ENCODE data around the gene CDCP2. TPM values are rescaled to one million over a fixed set of nuclear protein-coding genes. Genes with fewer than 3 reads are reported as not detected.
"Not testable (repeated sequence)": the region's sequence is repeated elsewhere in the genome, so short reads cannot be mapped to it uniquely, and the experiment has no call there.

CDCP2 gene
- total RNA-seq, 4 donors from 2014 or later, result not detected

DNA sequence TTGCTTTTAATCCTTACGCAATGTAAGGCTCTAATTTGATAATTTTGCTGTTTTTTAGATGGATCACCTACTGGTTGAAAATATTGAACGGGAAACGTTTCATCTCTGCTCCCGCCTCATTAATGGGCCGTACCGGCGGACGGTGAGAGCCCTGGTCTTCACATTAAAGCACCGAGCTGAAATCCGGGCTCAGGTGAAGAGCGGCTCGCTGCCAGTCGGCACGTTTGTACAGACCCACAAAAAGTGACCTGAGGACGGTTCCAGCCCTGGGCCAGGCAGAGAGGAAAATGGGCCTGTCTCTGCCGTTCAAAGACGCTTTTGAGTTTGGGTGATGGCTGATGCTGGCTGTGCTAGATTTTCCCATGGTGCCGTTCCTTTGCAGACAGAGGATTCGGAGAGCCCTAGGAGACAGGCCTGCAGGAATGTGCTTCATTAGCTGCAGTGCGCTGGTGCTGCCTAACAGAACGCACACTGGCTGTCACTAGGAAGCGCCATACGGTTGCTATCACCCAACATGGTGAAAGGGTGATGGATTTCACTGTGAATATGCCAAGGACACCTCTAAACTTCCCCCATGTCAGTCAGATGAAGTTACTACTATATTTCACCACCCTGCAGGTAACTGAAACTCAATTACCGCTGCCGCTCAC, 56.4 kb downstream of the CDCP2 start:
- Histone ChIP-seq H3K27me3 (no peaks in the 10 kb centered on the region), H3K4me3 (no peak overlapping the region), H3K36me3 (peaks cover 5% of the 10 kb centered on the region), H3K9me3 (no peaks in the 10 kb centered on the region), H3K4me1 (no peaks in the 10 kb centered on the region), H3K27ac (no peak overlapping the region)
- no peak for DNase-seq (ENCODE audit: low spot score in 2 of 2)
- WGBS, result 86% methylated on average over 23 of the region's 25 CpGs
- TF ChIP-seq POLR2A (IDR thresholded peaks at IDR 0.05), result no peak
- no peak for TF ChIP-seq EP300 (IDR thresholded peaks at IDR 0.05)
- TF ChIP-seq, protein P1, sequence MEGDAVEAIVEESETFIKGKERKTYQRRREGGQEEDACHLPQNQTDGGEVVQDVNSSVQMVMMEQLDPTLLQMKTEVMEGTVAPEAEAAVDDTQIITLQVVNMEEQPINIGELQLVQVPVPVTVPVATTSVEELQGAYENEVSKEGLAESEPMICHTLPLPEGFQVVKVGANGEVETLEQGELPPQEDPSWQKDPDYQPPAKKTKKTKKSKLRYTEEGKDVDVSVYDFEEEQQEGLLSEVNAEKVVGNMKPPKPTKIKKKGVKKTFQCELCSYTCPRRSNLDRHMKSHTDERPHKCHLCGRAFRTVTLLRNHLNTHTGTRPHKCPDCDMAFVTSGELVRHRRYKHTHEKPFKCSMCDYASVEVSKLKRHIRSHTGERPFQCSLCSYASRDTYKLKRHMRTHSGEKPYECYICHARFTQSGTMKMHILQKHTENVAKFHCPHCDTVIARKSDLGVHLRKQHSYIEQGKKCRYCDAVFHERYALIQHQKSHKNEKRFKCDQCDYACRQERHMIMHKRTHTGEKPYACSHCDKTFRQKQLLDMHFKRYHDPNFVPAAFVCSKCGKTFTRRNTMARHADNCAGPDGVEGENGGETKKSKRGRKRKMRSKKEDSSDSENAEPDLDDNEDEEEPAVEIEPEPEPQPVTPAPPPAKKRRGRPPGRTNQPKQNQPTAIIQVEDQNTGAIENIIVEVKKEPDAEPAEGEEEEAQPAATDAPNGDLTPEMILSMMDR (IDR thresholded peaks at IDR 0.05), result no peak
- no peak for TF ChIP-seq POLR2AphosphoS5 (IDR thresholded peaks at IDR 0.05)

DNA sequence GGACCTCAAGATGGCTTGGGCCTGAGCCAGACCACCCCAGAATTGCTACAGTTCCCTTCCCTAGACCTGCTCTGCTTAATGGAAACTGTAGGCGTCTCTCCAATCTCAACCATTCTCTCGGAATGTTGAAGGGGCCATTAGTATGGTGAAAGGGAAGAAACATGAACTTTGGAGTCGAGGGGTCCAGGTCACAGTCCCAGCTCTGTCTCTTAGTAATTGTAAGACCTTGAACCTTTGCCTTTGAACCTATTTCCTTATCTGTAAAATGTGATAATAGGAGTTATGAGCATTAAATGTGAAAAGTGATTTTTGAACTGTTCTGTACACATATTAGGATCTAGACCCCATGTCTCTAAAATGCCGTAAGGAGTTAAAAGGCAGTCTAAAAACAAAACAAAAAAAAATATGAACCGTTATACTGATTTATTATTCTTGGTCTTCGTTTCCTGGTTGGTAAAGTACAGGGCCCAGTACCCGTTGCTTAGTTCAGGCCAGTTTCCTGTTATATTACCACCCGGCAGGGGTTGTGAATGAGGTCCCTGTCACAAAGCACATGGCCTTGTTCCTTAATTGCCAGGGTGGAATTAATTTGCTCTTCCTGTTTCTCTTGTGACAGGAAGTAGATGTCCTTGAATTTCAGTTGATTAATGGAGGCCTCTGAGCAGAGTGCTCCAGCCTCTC, 57.1 kb downstream of the CDCP2 start:
- Histone ChIP-seq H3K4me3 (no peak overlapping the region), H3K4me1 (no peaks in the 10 kb centered on the region), H3K9me3 (no peaks in the 10 kb centered on the region), H3K27ac (no peak overlapping the region), H3K36me3 (peaks cover 5% of the 10 kb centered on the region), H3K27me3 (no peaks in the 10 kb centered on the region)
- no peak for TF ChIP-seq EP300 (IDR thresholded peaks at IDR 0.05)
- WGBS, result 66% methylated on average over 8 of the region's 8 CpGs
- no peak for DNase-seq (ENCODE audit: low spot score in 2 of 2)

DNA sequence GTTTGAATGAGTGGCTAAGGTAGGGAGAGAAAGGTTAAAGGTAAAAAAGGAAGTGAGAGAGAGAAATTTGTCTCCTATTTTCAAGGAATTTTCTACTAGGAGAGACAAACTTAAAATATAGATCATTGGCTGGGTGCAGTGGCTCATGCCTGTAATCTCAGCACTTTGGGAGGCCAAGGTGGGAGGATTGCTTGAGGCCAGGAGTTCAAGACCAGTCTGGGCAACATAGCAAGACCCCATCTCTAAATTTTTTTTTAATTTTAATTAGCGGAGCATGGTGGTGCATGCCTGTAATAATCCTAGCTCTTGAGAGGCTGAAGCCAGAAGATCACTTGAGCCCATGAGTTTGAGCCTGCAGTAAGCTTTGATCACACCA, 58.1 kb downstream of the CDCP2 start:
- not testable (repeated sequence) for DNase-seq (ENCODE audit: low spot score in 2 of 2); H3K4me1 ChIP-seq; H3K36me3 ChIP-seq; H3K4me3 ChIP-seq; H3K27ac ChIP-seq; H3K27me3 ChIP-seq; H3K9me3 ChIP-seq
- WGBS, result 47% methylated on average over 1 of the region's 1 CpG

DNA sequence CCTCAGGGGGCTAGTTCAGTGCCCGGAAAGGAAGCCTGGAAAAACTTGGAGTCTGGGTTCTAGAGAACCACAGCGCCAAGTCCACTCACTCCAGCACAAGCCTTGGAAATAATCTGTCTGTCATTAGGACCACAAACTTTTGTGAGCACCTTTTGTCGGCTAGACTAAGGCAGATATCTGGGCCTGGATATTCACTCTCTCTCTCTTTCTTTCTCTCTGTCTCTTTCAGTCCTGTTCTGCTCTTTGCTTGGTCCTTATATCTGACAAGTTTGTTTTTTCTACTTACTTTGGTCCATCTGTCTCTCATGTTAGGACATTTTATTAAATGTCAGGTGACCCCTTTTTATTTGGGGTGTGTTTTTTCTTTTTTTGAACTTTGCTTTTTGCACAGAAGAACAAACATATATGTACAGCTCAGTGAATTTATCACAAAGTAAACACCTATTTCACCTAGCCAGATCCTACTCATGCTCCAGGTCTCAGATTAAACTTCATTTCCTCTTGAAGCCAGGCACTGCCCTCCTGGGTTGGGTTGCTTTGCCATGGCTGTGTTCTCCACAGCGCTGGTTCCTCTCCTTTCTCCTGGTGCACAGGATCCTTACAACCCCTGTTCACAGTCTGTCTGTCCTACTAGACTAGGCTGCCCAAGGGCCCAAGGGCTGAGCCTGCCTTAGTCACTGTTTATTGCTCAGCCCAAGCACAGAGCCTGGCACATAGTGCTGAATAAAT, 58.6 kb downstream of the CDCP2 start:
- H3K4me1 ChIP-seq, result no peaks in the 10 kb centered on the region
- TF ChIP-seq, protein P1 (IDR thresholded peaks at IDR 0.05), result no peak
- no peak for TF ChIP-seq EP300 (IDR thresholded peaks at IDR 0.05)
- TF ChIP-seq POLR2A (IDR thresholded peaks at IDR 0.05), result no peak
- TF ChIP-seq POLR2AphosphoS5 (IDR thresholded peaks at IDR 0.05), result no peak
- no peak overlapping the region for H3K27ac ChIP-seq
- H3K9me3 ChIP-seq, result no peaks in the 10 kb centered on the region
- no peak for DNase-seq (ENCODE audit: low spot score in 2 of 2)
- H3K36me3 ChIP-seq, result peaks cover 5% of the 10 kb centered on the region
- WGBS, result 87% methylated on average over 4 of the region's 4 CpGs
- no peak overlapping the region for H3K4me3 ChIP-seq
- no peaks in the 10 kb centered on the region for H3K27me3 ChIP-seq

DNA sequence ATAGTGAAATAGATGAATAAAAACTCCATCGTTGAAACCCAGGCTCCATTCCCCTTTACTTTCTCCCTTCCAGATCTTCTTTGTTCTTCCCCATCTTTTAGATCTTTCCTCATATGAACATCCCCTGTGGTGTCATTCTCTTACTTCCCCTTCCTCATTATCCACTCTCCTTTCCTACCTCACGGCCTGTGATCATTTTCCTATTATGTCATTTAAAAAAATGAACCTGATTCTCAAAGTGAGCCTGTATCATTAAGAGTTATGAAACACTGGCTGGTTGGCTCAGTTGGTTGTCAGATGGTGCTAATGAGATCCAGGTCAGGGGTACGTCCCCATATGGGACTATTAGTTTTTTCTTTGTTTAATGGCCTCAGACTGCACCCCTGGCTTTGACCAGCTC, 61.1 kb downstream of the CDCP2 start:
- Histone ChIP-seq H3K4me3 (no peak overlapping the region), H3K27ac (no peak overlapping the region), H3K4me1 (no peaks in the 10 kb centered on the region), H3K27me3 (no peaks in the 10 kb centered on the region), H3K36me3 (peaks cover 2% of the 10 kb centered on the region), H3K9me3 (no peaks in the 10 kb centered on the region)
- WGBS, result 85% methylated on average over 3 of the region's 3 CpGs
- no peak for DNase-seq (ENCODE audit: low spot score in 2 of 2)
- TF ChIP-seq POLR2AphosphoS5 (IDR thresholded peaks at IDR 0.05) (no peak), EP300 (IDR thresholded peaks at IDR 0.05) (no peak), POLR2A (IDR thresholded peaks at IDR 0.05) (no peak)
- TF ChIP-seq, protein P1 (IDR thresholded peaks at IDR 0.05), result no peak

DNA sequence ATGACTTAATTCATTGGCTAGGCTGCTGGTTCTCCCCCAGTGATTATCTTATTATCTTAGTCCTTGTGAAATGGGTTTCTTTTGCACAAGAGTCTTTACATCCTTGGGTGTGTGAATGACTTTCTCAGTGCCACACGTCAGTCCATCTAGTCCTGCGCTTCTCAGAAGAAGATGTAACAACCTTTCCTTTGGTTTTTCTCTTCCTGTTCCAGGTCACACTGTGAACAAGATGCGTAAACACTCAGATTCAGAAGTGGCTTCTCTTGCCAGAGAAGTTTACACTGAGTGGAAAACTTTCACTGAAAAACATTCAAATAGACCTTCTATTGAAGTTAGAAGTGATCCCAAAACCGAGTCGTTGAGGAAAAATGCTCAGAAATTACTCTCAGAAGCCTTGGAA, 64.4 kb downstream of the CDCP2 start:
- no peak for TF ChIP-seq EP300 (IDR thresholded peaks at IDR 0.05)
- TF ChIP-seq POLR2AphosphoS5 (IDR thresholded peaks at IDR 0.05), result no peak
- no peak for TF ChIP-seq POLR2A (IDR thresholded peaks at IDR 0.05)
- TF ChIP-seq, protein P1 (IDR thresholded peaks at IDR 0.05), result no peak
- DNase-seq (ENCODE audit: low spot score in 2 of 2), result no peak
- 91% methylated on average over 5 of the region's 5 CpGs for WGBS
- H3K27me3 ChIP-seq, result no peaks in the 10 kb centered on the region
- no peak overlapping the region for H3K4me3 ChIP-seq
- no peak overlapping the region for H3K27ac ChIP-seq
- H3K9me3 ChIP-seq, result no peaks in the 10 kb centered on the region
- H3K4me1 ChIP-seq, result no peaks in the 10 kb centered on the region
- H3K36me3 ChIP-seq, result peaks cover 6% of the 10 kb centered on the region
